NB4 (cell line): Measurements from ENCODE around the gene HPN.

Experiments used
- DNase-seq: peaks from one replicate; pipeline ENCODE4 v3.0.0; 2010; ENCODE audit warnings: low read depth
- H3K4me3 ChIP-seq: one replicate; pipeline ENCODE4 v1.5.1; 2011; ENCODE audit warnings: mild to moderate bottlenecking, low read depth, low read length, moderate library complexity
- CTCF ChIP-seq: IDR thresholded peaks from one replicate; pipeline ENCODE4 v1.5.1; 2012; ENCODE audit warnings: low read depth, low read length
- MAX ChIP-seq: IDR thresholded peaks from 2 replicates; pipeline ENCODE4 v1.6.1; 2011; ENCODE audit warnings: low read depth, low read length
- MYC ChIP-seq: IDR thresholded peaks from 2 replicates; pipeline ENCODE4 v1.6.1; 2011; ENCODE audit warnings: low read depth, low read length
- POLR2A ChIP-seq: IDR thresholded peaks from 2 replicates; pipeline ENCODE4 v1.6.1; 2011; ENCODE audit warnings: mild to moderate bottlenecking; ENCODE audit not compliant: insufficient read length; ENCODE audit errors: extremely low read depth

HPN gene

GRCh38 chr19:35030257-35031071, 11.1 kb upstream of the HPN start, which contains the start of gene SCN1B:
Gene SCN1B, plus strand, starts transcription at chr19:35030470. Its CDS starts 351 bp downstream, at chr19:35030821.
- H3K4me3 ChIP-seq = no peak within 1 kb of the TSS
- no peak for TF ChIP-seq MYC
- no peak for TF ChIP-seq POLR2A
- no peak for TF ChIP-seq CTCF
- no peak for TF ChIP-seq MAX

GRCh38 chr19:35031072-35031881, 10.2 kb upstream of the HPN start:
- TF ChIP-seq MAX (no peak), MYC (no peak), CTCF (no peak)
- no peak overlapping the region for H3K4me3 ChIP-seq
- DNase-seq = no peak

More at GRCh38 chr19:35030257-35031071, 11.1 kb upstream of the HPN start, which contains the start of gene SCN1B:
- peak; percentile 60 for DNase-seq

GRCh38 chr19:35032356-35032865, 9.1 kb upstream of the HPN start:
- DNase-seq = no peak
- no peak for TF ChIP-seq CTCF
- no peak for TF ChIP-seq MAX
- TF ChIP-seq POLR2A = no peak
- no peak overlapping the region for H3K4me3 ChIP-seq

- TF ChIP-seq CTCF (no peak), MYC (no peak), MAX (no peak), POLR2A (no peak)
- DNase-seq = no peak
- H3K4me3 ChIP-seq = no peak overlapping the region
Measured at GRCh38 chr19:35033067-35034004, 8.2 kb upstream of the HPN start.

- H3K4me3 ChIP-seq = no peak overlapping the region
- DNase-seq = no peak
- TF ChIP-seq MYC = no peak
- TF ChIP-seq MAX = no peak
- no peak for TF ChIP-seq CTCF
- TF ChIP-seq POLR2A = no peak
Measured at GRCh38 chr19:35034005-35034502, 7.5 kb upstream of the HPN start.
